Astrocyte (in vitro differentiated cells and primary cell): ENCODE measurements around the gene PNMA5. TPM values are rescaled to one million over a fixed set of nuclear protein-coding genes. Genes with fewer than 3 reads are reported as not detected.

ENCODE experiments used
- DNase-seq: peaks from one replicate; pipeline ENCODE4 v3.0.0-alpha.2; 2010; ENCODE audit warnings: low read depth
- FAIRE-seq: peaks from 2 replicates; lab custom pipeline; 2011; peaks lifted over from hg19 to GRCh38; lab: Jason Lieb, UNC
- H2AFZ ChIP-seq: 2 replicates; pipeline ENCODE4 v1.6.0; 2012; ENCODE audit warnings: low read depth, low read length, inconsistent platforms
- H3K27ac ChIP-seq: 2 replicates; pipeline ENCODE4 v1.5.1; 2011; ENCODE audit warnings: low read depth, low read length, inconsistent platforms
- H3K27me3 ChIP-seq: 2 replicates; pipeline ENCODE4 v1.6.0; 2011; ENCODE audit warnings: low read length, inconsistent platforms; ENCODE audit not compliant: insufficient read depth
- H3K36me3 ChIP-seq: 2 replicates; pipeline ENCODE4 v1.5.1; 2011; ENCODE audit warnings: low read length, inconsistent platforms; ENCODE audit not compliant: insufficient read depth
- H3K4me1 ChIP-seq: 2 replicates; pipeline ENCODE4 v1.5.1; 2011; ENCODE audit warnings: low read length, inconsistent platforms; ENCODE audit not compliant: insufficient read depth
- H3K4me2 ChIP-seq: 2 replicates; pipeline ENCODE4 v1.6.0; 2012; ENCODE audit warnings: low read length, inconsistent platforms
- H3K4me3 ChIP-seq: 2 replicates; pipeline ENCODE4 v1.5.1; 2011; ENCODE audit warnings: low read depth, mild to moderate bottlenecking, low read length, inconsistent platforms; ENCODE audit not compliant: insufficient read depth
- H3K79me2 ChIP-seq: 2 replicates; pipeline ENCODE4 v1.6.0; 2012; ENCODE audit warnings: mild to moderate bottlenecking, low read length, inconsistent platforms; ENCODE audit not compliant: insufficient read depth
- H3K9ac ChIP-seq: 2 replicates; pipeline ENCODE4 v1.6.0; 2012; ENCODE audit warnings: mild to moderate bottlenecking, low read length, inconsistent platforms
- H3K9me3 ChIP-seq: 2 replicates; pipeline ENCODE4 v1.5.1; 2012; ENCODE audit warnings: low read depth, mild to moderate bottlenecking, low read length, inconsistent platforms; ENCODE audit not compliant: insufficient read depth
- H4K20me1 ChIP-seq: 2 replicates; pipeline ENCODE4 v1.6.0; 2012; ENCODE audit warnings: low read length, inconsistent platforms; ENCODE audit not compliant: insufficient read depth
- H3K27ac Mint-ChIP-seq: one replicate; pipeline ENCODE4 v1.8.0; 2021; ENCODE audit warnings: mild to moderate bottlenecking, mixed read lengths; ENCODE audit not compliant: unreplicated experiment
- H3K27me3 Mint-ChIP-seq: one replicate; pipeline ENCODE4 v1.8.0; 2021; ENCODE audit warnings: low read depth, mixed read lengths; ENCODE audit not compliant: unreplicated experiment
- H3K36me3 Mint-ChIP-seq: one replicate; pipeline ENCODE4 v1.8.0; 2021; ENCODE audit warnings: low read depth, mixed read lengths; ENCODE audit not compliant: unreplicated experiment
- H3K4me1 Mint-ChIP-seq: one replicate; pipeline ENCODE4 v1.8.0; 2021; ENCODE audit warnings: low read depth, mixed read lengths; ENCODE audit not compliant: unreplicated experiment
- H3K4me3 Mint-ChIP-seq: one replicate; pipeline ENCODE4 v1.8.0; 2021; ENCODE audit warnings: mild to moderate bottlenecking, moderate library complexity, mixed read lengths; ENCODE audit not compliant: unreplicated experiment
- H3K9me3 Mint-ChIP-seq: one replicate; pipeline ENCODE4 v1.8.0; 2021; ENCODE audit warnings: mild to moderate bottlenecking, mixed read lengths; ENCODE audit not compliant: unreplicated experiment
- CTCF ChIP-seq: IDR thresholded peaks from 2 replicates; pipeline ENCODE4 v1.5.1; 2011; ENCODE audit warnings: low read depth, mild to moderate bottlenecking, inconsistent platforms, low read length, moderate library complexity; ENCODE audit not compliant: insufficient read depth
- EZH2 ChIP-seq: IDR thresholded peaks from 2 replicates; pipeline ENCODE4 v1.6.1; 2012; ENCODE audit warnings: mild to moderate bottlenecking, low read length, inconsistent platforms; ENCODE audit not compliant: insufficient read depth
- total RNA-seq: library from RNA; stranded (reverse); gene quantifications from 2 replicates; pipeline ENCODE4 v1.2.1, GENCODE V29; 2021

The PNMA5 gene
- total RNA-seq, 1 donor from 2014 or later = not detected

GRCh38 chrX:152941328-152942076, 52.4 kb downstream of the PNMA5 start:
- no peak for FAIRE-seq
- no peaks in the 10 kb centered on the region for H4K20me1 ChIP-seq

More at GRCh38 chrX:152941328-152942076, 52.4 kb downstream of the PNMA5 start:
- peak overlapping the region; percentile 53 for H3K27ac Mint-ChIP-seq
- peak overlapping the region; percentile 87 for H3K9ac ChIP-seq
- H3K36me3 ChIP-seq = no peaks in the 10 kb centered on the region
- DNase-seq = peak; percentile 72
- no peaks in the 10 kb centered on the region for H3K36me3 Mint-ChIP-seq
- H3K27me3 Mint-ChIP-seq = no peaks in the 10 kb centered on the region
- peaks cover 4% of the 10 kb centered on the region for H3K4me1 ChIP-seq
- H3K27ac ChIP-seq = peak overlapping the region; percentile 73
- no peaks in the 10 kb centered on the region for H3K9me3 Mint-ChIP-seq
- H3K4me1 Mint-ChIP-seq = no peaks in the 10 kb centered on the region
- H3K4me2 ChIP-seq = peak overlapping the region; percentile 95
- no peak for TF ChIP-seq EZH2
- TF ChIP-seq CTCF = peak; percentile 38
- no peaks in the 10 kb centered on the region for H3K9me3 ChIP-seq
- peak overlapping the region; percentile 89 for H3K4me3 Mint-ChIP-seq
- no peaks in the 10 kb centered on the region for H3K79me2 ChIP-seq
- H2AFZ ChIP-seq = peak overlapping the region; percentile 90
- H3K4me3 ChIP-seq = peak overlapping the region; percentile 77
- no peaks in the 10 kb centered on the region for H3K27me3 ChIP-seq

Other genes with a start within 250 kb of the PNMA5 start
- 6.1 and 7.1 TPM in 2 replicates for gene MAGEA2, start 240.3 kb downstream of the PNMA5 start, total RNA-seq
- 6.4 and 6.6 TPM in 2 replicates for gene CSAG3, start 234.9 kb downstream of the PNMA5 start, total RNA-seq
- gene MAGEA6, start 224.4 kb downstream of the PNMA5 start, total RNA-seq = 0.70 and 0.89 TPM in 2 replicates
- 31.8 and 38.0 TPM in 2 replicates for gene CETN2, start 163.4 kb downstream of the PNMA5 start, total RNA-seq
- 25.5 and 34.2 TPM in 2 replicates for gene NSDHL, start 163.1 kb downstream of the PNMA5 start, total RNA-seq
- 7.8 and 16.2 TPM in 2 replicates for gene ZNF185, start 96.0 kb downstream of the PNMA5 start, total RNA-seq
- gene PNMA3, start 62.4 kb upstream of the PNMA5 start, total RNA-seq = 0.82 and 0.93 TPM in 2 replicates
- 1.9 and 2.0 TPM in 2 replicates for gene PNMA6A, start 78.3 kb upstream of the PNMA5 start, total RNA-seq
- not detected in 2 replicates for gene MAGEA1, start 185.2 kb upstream of the PNMA5 start, total RNA-seq